Measurements from ENCODE around the gene TBC1D2B.
A peak's percentile ranks its signal among the peaks of the same experiment; 100 is the strongest.

The TBC1D2B gene

DNA sequence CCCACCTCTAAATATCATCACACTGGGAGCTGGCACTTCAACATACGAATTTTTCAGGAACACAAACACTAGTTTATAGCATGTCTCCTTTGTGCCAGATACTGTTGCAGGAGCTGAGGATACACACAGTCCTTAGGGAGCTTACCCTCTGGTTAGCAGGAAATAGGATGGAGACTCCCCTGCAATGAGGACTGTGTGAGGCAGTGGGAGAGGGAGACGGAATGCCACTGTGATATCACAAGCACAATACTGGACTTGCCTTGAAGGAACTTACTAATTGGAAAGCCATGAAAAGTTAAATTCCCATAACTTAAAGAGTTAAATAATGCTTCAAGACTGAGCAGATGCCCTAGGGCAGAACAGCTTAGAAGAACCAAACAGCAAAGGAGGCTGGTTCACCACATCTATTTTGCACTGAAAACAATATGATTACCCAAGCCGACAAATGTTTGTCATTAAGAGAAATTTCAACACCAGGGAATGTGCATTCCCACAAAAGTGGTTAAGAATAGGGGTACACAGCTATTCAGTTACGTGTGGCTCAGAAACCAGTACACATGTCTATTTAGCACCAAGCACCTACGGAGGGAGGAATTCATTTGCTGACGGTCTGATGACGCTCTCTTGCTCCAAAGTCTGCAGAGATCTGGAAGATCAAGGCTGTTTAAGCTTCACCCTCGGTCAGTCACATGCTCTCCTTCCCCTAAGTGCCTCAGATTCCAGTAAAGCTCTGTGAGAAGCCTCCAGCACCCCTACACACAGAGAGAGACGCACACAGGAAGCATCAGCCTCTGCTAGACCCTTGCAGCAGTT, 5.2 kb downstream of the TBC1D2B start:
- FAIRE-seq, result no peak
- no peak for DNase-seq (ENCODE audit: low spot score)

DNA sequence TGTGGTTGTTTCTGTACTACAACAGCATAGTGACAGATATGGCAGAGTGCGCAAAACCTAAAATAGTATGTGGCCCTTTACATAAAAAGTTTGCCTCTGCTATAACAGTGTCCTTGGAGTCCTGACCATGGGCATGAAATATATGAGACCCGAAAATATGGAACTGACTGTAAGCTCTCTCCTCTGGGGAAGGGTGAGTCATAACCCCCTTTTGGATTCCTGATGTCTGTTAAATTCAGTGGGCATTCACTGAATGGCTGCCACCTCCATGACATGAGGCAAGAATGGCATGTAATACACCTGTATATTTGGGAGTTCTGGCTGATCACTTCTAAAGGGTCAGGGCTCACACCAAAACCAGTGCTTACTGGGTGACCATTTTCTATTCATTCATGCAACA, 6.1 kb downstream of the TBC1D2B start:
- no peak for FAIRE-seq
- no peak for DNase-seq (ENCODE audit: low spot score)

DNA sequence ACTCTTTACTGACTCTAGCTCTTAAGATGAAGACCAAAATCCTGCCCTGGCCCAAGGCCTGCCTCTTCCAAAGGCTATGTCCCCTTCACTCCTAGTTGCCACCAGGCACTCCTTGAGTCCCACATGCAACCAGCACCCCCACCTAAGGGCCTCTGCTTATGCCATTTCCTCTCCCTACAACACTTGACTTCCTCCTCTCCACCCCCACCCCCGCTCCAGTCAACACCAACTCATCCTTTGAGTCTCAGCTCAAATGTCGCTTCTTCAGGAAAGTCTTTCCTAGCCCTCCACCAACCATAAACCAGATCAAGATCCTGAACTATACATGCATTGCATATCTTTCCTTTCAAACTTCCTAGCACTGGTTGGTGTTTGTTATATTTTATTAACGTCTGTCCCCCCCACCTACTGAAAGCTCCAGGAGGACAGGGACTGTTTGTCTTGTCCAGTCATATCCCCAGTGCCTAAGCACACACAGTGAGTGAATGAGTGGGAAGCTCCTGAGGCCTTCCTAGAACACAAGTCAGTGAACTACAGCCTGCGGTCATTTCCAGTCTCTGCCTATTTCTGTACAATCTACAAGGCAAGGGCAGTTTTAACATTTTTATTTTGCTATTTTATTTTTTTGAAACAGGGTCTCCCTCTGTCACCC, 7.3 kb downstream of the TBC1D2B start:
- no peak for FAIRE-seq
- no peak for DNase-seq (ENCODE audit: low spot score)

DNA sequence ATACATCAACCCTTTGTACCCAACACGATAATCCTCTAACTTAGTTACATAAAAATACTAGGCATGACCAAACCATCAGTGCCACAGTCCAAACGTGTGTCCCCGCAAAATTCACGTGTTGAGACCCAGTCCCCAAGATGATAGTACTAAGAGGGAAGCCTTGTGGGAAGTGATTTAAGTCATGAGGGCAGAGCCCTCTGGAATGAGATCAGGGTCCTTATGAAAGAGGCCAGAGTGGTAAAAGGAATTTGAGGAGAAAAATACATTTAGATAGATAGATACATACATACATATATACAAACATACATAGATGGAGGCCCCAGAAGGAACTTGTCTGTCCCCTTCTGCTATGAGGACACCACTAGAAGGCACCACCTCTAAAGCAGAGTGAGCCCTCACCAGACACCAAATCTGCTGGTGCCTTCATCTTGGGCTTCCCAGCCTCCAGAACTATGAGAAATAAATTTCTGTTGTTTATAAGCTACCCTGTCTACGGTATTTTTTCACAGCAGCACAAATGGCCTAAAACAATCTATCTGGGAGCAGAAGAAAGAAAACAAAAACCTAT, 8.0 kb downstream of the TBC1D2B start:
- FAIRE-seq (no peak), DNase-seq (ENCODE audit: low spot score) (no peak)

DNA sequence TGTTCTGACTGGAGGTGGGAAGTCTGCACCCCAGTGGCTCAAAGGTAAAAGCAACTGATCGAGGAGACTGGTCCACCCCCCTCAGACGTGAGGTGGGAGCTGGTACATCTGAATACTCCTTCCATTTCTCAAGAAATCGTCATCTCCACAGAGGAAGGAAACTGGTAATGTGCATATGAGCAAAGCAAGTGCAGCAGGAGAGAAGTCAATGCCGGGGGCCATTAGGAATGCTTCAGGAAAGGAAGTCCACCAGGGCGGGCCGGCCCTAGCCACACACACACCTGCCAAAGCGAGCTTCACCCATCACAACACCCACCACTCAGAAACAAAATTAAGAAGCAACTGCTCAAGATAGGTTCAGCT, 8.5 kb downstream of the TBC1D2B start:
- FAIRE-seq (no peak), DNase-seq (ENCODE audit: low spot score) (no peak)

DNA sequence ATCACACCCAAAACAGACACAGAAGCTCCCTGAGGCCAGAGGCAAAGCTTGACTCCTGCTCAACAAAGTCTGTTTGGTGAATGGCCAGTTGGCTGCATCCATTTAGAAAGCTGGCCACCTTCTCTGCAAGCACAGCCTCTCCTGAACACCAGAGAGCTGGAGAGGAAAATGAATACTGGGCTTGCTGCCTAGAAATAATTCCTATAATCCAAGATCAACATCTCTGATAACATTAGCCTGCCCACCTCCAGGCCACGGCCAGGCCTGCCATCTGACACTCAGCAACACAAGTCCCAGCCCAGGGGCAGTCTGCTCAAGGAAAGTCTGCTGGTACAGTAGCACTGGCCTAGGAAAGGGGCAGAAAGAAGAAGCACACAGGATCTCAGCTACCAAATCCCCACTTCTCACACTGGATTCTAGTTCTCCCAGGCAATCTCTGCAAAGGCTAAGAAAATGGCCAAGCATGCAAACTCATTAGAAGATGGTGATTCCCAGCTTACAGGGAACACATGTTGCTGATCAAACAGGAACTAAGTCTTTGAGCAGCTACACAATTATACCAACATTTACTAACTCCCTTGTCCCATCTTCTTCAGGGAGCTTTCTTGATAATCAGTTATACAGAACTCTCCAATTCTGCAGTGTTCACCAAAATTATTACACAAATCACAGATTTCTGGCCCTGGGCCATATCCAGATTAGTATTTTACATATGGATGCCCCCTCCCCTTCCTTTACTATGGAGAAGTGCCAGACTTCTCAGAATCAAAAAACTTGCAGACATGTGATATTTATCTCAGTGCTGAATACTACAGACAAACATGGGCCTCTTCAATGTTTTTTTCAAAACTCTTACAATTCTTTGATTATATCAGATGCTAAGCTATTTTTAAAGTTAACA, 9.9 kb downstream of the TBC1D2B start:
- no peak for DNase-seq (ENCODE audit: low spot score)
- FAIRE-seq, result no peak

DNA sequence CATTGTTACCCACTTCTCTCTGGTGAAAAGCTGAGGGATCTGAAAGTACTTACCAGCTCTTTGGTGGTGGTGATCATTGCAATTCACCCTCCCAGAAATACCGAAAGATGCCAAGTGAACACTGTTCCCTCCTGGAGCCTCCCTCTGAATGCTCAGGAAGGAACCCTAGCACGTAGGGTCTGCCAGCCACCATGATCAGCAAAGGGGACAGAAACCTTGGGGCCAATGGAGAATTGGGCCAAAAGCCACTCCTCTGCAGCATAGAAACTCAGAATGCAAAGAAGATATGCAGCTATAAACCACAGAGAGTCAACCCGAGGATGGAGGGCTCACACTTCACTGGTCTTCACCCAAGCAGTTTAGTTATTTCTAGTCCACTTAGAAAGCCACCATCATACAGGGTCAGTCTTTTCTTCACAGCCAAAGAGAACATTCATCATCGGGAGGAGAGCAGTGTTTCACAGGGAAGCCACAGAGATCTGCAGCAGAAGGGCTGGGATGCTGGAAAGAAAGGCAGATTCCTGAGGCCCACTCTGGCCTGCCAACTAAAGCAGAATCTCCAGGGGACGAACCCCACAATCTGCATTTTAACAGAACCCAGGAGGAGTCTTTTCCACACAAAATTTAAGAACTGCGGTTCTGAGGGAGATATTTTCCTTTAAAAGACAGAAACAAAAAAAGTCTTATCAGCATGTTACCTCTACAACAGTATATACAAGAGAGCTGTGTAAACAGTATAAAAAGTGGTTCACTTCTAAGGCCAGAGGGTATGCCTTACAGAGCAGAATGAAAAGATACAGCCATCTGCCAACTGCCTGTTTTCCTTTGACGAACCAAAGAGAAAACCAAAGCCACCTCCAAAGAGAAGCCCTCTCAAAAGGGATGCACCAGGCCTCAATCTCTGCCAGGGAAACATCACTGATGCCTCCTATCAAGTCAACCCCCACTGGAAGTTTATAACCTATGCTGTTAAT, 11.3 kb downstream of the TBC1D2B start:
- DNase-seq (ENCODE audit: low spot score) (no peak), FAIRE-seq (no peak)

DNA sequence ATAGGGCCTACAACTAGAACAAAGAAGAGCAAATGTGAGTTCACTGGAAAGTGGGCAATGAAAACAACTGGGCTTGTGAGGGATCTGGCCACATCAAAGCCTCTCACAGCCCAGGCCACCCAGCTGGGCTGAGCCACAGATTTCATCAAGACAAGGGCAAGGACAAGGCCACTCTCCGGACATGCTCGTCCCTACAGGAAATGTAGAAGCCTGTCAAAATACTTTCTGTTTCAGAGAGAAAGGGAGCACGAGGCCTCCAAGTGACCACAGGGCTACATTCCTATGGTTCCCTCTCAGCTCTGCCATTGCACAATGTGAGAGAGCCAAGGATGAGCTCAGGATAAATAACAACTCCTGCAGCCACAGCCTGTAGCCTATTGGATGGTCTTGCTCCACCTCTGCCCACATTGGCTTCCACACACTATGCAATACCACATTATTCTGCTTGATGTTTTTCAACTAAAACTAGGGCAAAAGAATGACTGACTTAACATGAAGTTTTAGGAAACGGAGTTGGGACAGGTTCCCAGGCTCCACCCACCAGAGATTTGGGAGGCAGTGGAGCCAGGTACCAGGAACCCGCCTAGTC, 12.1 kb downstream of the TBC1D2B start:
- FAIRE-seq (peak; percentile 84), DNase-seq (ENCODE audit: low spot score) (peak; percentile 89)

DNA sequence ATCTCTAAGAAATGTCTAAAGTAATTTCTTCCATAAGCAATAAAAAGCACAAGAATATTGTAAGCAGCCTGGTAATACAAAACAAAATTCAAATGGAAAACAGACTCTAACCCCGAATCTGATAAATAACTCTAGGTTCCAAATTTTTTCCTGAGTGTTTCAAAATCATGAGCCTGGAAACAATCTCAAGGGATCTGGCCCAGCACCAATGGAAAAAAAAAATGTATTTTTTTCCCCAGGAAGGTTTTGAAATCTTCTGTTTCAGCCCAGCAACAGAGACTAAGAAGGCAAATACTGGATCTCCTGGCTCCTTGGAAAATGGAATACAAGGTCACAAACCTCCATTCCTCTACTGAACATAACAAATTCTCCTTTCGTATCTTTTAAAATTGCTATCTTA, 13.0 kb downstream of the TBC1D2B start:
- FAIRE-seq, result no peak
- no peak for DNase-seq (ENCODE audit: low spot score)

DNA sequence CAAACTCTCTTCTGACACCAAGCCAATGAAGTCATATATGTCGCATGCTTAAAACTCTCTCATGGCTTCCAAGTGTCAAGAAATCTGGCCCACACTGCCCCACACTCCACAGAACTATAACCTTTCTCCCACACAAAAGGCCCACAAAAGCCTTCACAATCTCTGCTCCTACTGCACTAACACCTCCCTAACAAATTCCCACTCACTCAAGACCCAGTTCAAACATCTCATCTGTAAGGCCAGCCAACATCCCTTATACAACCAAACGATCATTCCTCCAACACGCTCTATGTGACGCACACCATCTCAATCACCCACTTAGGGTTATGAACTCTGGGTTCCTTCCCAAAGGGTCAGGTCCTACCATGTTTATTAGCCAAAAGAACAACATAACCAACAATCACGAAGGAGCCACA, 13.5 kb downstream of the TBC1D2B start:
- DNase-seq (ENCODE audit: low spot score) (no peak), FAIRE-seq (no peak)

DNA sequence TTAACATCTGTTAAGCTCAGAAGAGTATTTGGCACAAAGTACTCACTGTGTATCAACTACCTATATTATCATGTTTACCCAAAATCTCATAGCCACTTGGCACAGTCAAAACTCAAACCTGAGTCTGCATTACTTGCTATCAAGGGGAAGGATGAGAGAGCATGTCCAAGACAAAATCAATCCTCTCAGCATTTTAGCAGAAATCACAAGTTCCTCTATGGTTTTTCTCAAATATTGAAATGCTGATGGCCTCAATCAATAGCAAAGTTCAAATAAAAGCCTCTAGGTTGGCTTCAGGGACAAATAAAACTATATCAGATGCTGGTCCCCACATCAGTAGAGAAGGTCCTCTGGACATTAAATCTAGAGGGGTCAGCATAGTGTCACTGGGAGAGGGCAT, 14.3 kb downstream of the TBC1D2B start:
- DNase-seq (ENCODE audit: low spot score) (no peak), FAIRE-seq (no peak)

DNA sequence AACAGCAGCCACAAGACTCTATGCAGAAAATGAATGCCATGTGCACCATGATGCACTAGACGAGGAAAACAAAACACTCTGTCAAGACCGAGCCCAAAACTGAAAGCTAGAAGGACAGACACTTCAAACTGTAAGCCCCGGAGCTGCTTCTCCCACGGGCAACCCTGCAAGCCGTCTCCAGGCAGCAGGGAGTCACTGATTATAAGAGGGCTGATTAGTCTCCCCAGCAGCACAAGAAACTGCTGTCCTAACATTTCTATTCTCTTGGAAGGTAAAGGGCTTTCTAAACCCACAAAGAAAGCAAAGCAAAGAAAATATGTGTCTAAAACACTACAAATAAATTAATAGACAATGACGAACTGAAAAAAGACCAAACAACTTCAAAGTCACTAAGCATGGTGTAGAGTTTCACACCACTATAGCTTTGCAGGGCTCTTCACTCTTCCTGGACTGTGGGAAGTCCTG, 15.5 kb downstream of the TBC1D2B start:
- FAIRE-seq (no peak), DNase-seq (ENCODE audit: low spot score) (no peak)

DNA sequence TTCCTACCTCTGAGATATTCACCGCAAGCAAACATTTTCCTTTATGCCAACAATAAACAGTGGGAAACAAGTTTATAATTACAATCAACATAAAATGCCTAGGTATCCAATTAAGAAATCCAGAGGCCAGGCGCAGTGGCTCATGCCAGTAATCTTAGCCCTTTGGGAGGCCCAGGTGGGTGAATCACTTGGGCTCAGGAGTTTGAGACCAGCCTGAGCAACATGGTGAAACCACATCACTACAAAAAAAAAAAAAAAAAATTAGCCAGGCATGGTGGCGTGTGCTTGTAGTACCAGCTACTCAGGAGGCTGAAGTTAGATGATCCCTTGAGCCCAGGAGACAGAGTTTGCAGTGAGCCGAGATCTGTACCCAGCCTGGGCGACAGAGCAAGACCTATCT, 17.3 kb downstream of the TBC1D2B start:
- FAIRE-seq, result no peak
- no peak for DNase-seq (ENCODE audit: low spot score)

DNA sequence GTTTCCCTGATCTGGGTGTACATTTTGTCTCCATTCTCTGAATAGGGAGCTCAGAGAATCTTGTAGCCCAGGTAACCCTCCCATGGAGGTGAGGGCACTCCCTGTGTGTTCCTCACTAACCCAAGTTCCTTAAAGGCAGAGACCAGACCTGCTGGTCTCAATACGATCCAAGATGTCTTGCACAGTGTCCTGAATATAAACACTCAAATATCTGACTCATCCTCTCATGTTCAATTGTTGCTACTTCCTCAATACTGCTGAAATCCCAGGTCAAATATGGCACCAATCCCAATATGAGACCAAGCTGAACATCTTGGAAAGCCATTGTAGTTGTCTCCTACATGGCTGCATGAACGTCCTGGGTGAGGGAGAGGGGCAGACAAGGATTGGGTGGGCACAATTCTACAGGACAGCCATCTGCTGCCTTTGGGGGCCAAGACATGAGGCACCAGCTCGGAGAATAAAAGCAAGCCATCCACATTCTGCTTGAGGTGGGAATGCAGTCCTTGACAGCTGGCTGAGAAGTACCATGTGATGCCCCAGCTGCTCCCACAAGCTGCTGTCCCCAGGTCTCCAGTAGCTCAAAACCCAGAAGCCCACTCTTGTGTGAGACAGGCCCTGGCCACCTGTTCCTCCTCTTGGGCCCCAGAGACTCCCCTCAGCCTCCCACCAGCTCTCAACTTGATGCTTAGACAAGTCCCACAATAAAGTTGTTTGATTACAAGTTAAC, 18.2 kb downstream of the TBC1D2B start:
- FAIRE-seq, result no peak
- DNase-seq (ENCODE audit: low spot score), result no peak

DNA sequence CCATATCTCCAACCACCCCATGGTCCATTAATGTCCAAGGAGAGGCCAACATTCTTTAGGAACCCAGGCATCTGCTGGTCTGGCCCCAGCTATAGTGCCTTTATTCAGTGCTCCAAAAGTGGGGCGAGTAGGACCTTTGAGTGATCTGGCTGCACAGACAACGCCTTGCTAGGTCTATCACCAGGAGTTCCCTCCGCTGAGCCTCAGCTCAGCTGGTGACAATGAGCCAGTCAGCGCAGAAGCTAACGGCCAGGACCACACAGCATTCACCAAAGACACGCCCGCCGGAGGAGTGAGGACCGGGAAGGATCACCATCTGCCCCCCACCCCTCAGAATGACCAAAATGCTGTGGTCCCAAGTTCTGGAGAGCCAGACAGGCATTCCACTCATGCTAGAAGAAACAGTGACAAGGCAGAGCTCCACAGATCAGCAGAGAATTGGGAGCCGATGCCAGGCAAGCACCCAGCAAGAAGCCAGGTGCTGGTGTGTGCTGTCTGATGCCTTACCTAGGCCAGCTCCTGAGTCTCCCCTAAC, 19.0 kb downstream of the TBC1D2B start:
- FAIRE-seq (no peak), DNase-seq (ENCODE audit: low spot score) (no peak)

DNA sequence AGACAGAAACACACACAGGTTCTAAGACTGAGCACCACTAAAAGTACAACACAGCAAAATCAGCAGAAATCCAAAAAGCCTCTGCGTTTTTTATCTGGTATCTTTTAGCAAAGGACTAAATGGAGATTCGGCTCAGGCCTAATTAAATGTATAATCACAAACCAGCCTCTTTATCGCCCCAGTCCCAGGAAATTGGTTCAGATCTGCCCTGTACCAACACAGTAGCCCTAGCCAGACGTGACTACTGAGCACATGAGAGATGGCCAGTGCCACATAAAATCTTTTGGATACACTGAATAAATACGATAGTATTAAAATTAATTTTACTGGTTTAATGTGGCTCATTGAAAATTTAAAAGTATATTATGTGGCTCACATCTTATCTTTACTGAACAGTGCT, 19.7 kb downstream of the TBC1D2B start:
- DNase-seq (ENCODE audit: low spot score) (no peak), FAIRE-seq (no peak)

DNA sequence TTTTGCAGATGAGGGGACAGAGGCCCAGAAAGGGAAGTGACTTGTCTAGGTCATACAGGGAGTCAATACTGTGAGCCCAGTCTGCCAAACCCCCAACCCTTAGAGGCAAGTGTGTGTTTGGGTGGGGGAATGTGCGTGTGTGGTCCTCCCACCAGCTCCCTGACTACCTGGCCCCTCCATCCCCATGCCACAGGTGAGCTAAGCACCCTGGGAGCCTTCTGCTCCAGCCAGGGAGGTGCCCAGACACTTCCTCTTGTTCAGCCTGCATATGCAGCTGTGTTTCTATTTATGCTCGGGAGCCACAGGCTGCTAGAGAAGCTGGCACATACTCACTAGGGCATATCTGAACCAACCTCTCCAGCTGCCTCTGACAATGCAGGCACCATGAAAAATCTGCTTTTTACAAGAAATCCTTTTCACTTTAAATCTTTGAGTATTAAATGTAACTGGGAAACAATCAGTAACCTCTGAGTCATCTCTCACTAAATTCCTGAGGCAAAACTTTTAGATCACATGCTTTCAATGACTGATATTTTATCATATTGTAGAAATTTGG, 20.7 kb downstream of the TBC1D2B start:
- FAIRE-seq, result peak; percentile 57

DNA sequence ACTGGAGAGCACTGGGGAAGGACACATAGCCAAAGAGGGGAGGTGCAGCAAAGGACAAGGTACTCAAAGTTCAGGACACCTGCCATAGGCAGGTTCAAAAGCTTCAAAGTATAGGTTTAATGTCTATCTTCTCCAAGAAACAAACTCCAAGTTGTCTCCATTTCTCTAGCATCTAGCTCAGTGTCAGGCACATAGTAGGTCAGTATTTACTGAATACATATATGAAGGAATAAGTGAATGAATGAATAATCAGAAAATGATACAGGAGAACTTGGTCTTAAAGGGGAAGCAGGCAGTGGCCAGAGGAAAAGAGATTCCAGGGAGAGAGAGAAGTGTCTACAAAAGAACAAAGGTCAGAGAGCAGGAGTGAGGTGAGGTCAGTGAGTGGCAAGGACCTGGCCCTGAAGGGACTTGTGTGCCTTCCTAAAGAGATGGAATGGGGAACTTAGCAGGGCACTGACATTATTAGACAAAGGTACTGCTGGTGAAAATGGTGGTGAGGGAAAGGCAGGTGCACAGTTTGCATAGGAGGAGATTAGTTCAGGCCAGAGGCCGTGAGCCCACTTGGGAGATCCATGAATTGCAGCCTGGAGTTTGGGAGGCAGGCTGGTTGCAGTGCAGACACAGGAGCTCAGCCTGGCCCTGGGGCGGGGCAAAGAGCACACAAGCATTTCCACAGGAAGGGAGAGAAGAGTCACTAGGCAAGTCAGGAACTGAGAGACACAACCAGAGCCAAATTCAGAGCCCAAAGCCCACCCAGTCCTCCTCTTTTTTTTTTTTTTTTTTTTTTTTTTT, 21.4 kb downstream of the TBC1D2B start:
- DNase-seq (ENCODE audit: low spot score) (no peak), FAIRE-seq (no peak)

More for the DNA sequence above, 20.7 kb downstream of the TBC1D2B start:
- DNase-seq (ENCODE audit: low spot score), result peak; percentile 34
